ENCODE data around the gene HACD3. TPM values are rescaled to one million over a fixed set of nuclear protein-coding genes. Genes with fewer than 3 reads are reported as not detected.
"Not testable (repeated sequence)": the region's sequence is repeated elsewhere in the genome, so short reads cannot be mapped to it uniquely, and the experiment has no call there.

The HACD3 gene
- total and polyA plus RNA-seq, 2 donors (not counting 1 experiment from before 2014, with no cell fraction given): 4.5 to 18.8 TPM

DNA sequence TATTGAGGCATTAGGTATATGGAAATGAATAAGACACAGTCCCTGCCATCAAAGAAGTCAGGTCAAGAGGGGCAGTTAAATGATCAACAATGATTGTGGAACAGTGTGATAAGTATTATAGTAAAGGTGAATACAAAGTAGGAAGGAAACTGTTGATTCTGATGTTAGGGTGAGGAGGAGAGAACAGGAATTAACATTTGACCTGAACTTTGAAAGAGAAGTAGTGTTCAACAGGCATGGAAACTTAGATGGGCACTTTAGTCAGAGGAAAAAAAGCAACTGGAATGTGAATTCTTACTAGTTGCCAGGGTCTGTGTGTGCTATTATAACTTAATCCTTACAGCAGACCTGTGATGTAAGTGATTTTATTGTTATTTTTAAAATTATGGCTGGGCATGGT is 17.6 kb downstream of the HACD3 start:
- ATAC-seq (ENCODE audit: low read depth): no peak

DNA sequence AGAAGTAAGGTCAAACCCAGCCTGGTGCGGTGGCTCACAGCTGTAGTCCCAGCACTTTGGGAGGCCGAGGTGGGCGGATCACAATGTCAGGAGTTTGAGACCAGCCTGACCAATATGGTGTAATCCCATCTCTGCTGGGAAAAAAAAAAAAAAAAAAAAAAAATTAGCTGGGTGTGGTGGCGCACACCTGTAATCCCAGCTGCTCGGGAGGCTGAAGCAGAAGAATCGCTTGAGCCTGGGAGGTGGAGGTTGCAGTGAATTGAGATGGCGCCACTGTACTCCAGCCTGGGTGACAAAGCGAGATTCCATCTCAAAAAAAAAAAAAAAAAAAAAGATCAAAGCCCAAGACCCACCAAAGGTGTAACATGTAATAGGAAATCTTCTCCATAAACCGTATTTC is 19.0 kb downstream of the HACD3 start:
- H3K9me3 ChIP-seq (ENCODE audit: control extremely low read depth in 1 of 3, control insufficient read depth in 2 of 3, insufficient read depth in 1 of 3, low read length in 2 of 3); H3K4me2 ChIP-seq (replicated peaks; ENCODE audit: low read depth, low read length, poor library complexity, severe bottlenecking); H3K9ac ChIP-seq (ENCODE audit: low read length); H4K20me1 ChIP-seq (ENCODE audit: control insufficient read depth, insufficient read depth, low read length, poor library complexity, severe bottlenecking); H3K36me3 ChIP-seq (replicated peaks in 1 of 2; ENCODE audit: control extremely low read depth in 1 of 2, control insufficient read depth in 1 of 2, extremely low read depth in 1 of 2, insufficient read depth in 2 of 2, low read length in 1 of 2); H3K27ac ChIP-seq (ENCODE audit: low read length in 2 of 2); DNase-seq; H3K27me3 Mint-ChIP-seq; H3K4me1 Mint-ChIP-seq; H3K27me3 ChIP-seq (replicated peaks in 1 of 4; ENCODE audit: control extremely low read depth in 1 of 4, control insufficient read depth in 3 of 4, insufficient read depth in 4 of 4, low read length in 3 of 4); H3K4me1 ChIP-seq (ENCODE audit: control insufficient read depth in 2 of 2, insufficient read depth in 2 of 2, low read length in 2 of 2); H2AFZ ChIP-seq (ENCODE audit: insufficient read depth, low read depth, low read length, poor library complexity, severe bottlenecking); ATAC-seq (ENCODE audit: low read depth); H3K27ac Mint-ChIP-seq; H3K9me3 Mint-ChIP-seq (ENCODE audit: insufficient read depth); H3K4me3 ChIP-seq (ENCODE audit: control extremely low read depth in 1 of 5, extremely low read depth in 1 of 5, insufficient read depth in 1 of 5, low read depth in 2 of 5, low read length in 4 of 5); H3K4me3 Mint-ChIP-seq; intact Hi-C loops (cut with micrococcal nuclease): not testable (repeated sequence)
- ChIA-PET POLR2A (interaction anchor here (0.6 to 1.1 kb wide), 2 partner anchors 19 to 320 kb away, joined by 3 to 6 read pairs; partner anchors contain the start of genes HACD3 and RAB11A), CTCF (interaction anchor here (0.5 to 0.6 kb wide), 2 partner anchors 10 to 947 kb away, joined by 3 to 8 read pairs; no protein-coding TSS in a partner anchor)
- WGBS (ENCODE audit: insufficient coverage): 100% methylated on average over 2 of the region's 9 CpGs
- peaks cover 34% of the 10 kb centered on the region for H3K79me2 ChIP-seq (ENCODE audit: control insufficient read depth, insufficient read depth, low read length)

More for the DNA sequence above, 17.6 kb downstream of the HACD3 start:
- intact Hi-C loops (cut with micrococcal nuclease): no loop called here
- Mint-ChIP-seq H3K9me3 (ENCODE audit: insufficient read depth) (no peaks in the 10 kb centered on the region), H3K4me1 (peaks cover 4% of the 10 kb centered on the region), H3K27ac (no peak overlapping the region), H3K27me3 (no peaks in the 10 kb centered on the region), H3K4me3 (no peak overlapping the region)
- Histone ChIP-seq H3K4me3 (ENCODE audit: control extremely low read depth in 1 of 5, extremely low read depth in 1 of 5, insufficient read depth in 1 of 5, low read depth in 2 of 5, low read length in 4 of 5) (no peak overlapping the region), H3K27ac (ENCODE audit: low read length in 2 of 2) (no peak overlapping the region), H2AFZ (ENCODE audit: insufficient read depth, low read depth, low read length, poor library complexity, severe bottlenecking) (no peak overlapping the region), H3K9me3 (ENCODE audit: control extremely low read depth in 1 of 3, control insufficient read depth in 2 of 3, insufficient read depth in 1 of 3, low read length in 2 of 3) (no peaks in the 10 kb centered on the region), H3K27me3 (replicated peaks in 1 of 4; ENCODE audit: control extremely low read depth in 1 of 4, control insufficient read depth in 3 of 4, insufficient read depth in 4 of 4, low read length in 3 of 4) (no peaks in the 10 kb centered on the region), H3K36me3 (replicated peaks in 1 of 2; ENCODE audit: control extremely low read depth in 1 of 2, control insufficient read depth in 1 of 2, extremely low read depth in 1 of 2, insufficient read depth in 2 of 2, low read length in 1 of 2) (no peaks in the 10 kb centered on the region), H3K9ac (ENCODE audit: low read length) (no peak overlapping the region), H3K4me2 (replicated peaks; ENCODE audit: low read depth, low read length, poor library complexity, severe bottlenecking) (no peak overlapping the region), H3K4me1 (ENCODE audit: control insufficient read depth in 2 of 2, insufficient read depth in 2 of 2, low read length in 2 of 2) (no peaks in the 10 kb centered on the region), H3K79me2 (ENCODE audit: control insufficient read depth, insufficient read depth, low read length) (peaks cover 37% of the 10 kb centered on the region), H4K20me1 (ENCODE audit: control insufficient read depth, insufficient read depth, low read length, poor library complexity, severe bottlenecking) (no peaks in the 10 kb centered on the region)
- no peak for DNase-seq
- POLR2A ChIA-PET: no interaction called here
- TF ChIP-seq, protein P1, sequence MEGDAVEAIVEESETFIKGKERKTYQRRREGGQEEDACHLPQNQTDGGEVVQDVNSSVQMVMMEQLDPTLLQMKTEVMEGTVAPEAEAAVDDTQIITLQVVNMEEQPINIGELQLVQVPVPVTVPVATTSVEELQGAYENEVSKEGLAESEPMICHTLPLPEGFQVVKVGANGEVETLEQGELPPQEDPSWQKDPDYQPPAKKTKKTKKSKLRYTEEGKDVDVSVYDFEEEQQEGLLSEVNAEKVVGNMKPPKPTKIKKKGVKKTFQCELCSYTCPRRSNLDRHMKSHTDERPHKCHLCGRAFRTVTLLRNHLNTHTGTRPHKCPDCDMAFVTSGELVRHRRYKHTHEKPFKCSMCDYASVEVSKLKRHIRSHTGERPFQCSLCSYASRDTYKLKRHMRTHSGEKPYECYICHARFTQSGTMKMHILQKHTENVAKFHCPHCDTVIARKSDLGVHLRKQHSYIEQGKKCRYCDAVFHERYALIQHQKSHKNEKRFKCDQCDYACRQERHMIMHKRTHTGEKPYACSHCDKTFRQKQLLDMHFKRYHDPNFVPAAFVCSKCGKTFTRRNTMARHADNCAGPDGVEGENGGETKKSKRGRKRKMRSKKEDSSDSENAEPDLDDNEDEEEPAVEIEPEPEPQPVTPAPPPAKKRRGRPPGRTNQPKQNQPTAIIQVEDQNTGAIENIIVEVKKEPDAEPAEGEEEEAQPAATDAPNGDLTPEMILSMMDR (IDR thresholded peaks at IDR 0.05): no peak
- TF ChIP-seq EZH2 (IDR thresholded peaks at IDR 0.05; ENCODE audit: borderline replicate concordance, insufficient read depth, low read depth, low read length, poor library complexity, severe bottlenecking): no peak
- CTCF ChIA-PET: no interaction called here

Data from B cell (primary cell).